Activated CD8-positive, alpha-beta memory T cell treated with anti-CD3 and anti-CD28 coated beads for 48 hours (primary cell): Measurements from ENCODE around the gene INPP5A.
"Not testable (repeated sequence)": the region's sequence is repeated elsewhere in the genome, so short reads cannot be mapped to it uniquely, and the experiment has no call there.

Experiments
- DNase-seq, 3 experiments: peaks; one replicate each; pipeline ENCODE4 v3.0.0-alpha.2; 2020; ENCODE audit warnings: low read depth in 2 of 3, low spot score in 2 of 3

The INPP5A gene, protein sequence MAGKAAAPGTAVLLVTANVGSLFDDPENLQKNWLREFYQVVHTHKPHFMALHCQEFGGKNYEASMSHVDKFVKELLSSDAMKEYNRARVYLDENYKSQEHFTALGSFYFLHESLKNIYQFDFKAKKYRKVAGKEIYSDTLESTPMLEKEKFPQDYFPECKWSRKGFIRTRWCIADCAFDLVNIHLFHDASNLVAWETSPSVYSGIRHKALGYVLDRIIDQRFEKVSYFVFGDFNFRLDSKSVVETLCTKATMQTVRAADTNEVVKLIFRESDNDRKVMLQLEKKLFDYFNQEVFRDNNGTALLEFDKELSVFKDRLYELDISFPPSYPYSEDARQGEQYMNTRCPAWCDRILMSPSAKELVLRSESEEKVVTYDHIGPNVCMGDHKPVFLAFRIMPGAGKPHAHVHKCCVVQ

DNA sequence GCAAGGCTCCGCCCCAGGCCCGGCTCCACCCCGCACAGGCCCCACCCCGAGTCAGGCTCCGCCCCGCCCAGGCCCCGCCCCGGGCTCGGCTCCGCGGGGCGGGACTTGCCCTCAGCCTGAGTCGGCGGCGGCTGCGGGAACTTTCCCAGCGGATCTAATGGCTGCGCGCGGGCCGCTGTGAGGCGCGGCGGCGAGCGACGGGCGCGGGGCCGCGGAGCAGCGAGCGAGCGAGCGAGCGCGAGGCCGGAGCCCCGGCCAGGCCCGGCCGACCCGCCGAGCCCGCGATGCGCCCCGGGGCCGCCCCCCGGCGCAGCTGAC lies at the start of gene INPP5A:
Gene INPP5A, plus strand, starts transcription at position 104 of the 318 bp plus-strand sequence. CDS start 310 bp downstream, outside the sequence.
- no peak for DNase-seq

DNA sequence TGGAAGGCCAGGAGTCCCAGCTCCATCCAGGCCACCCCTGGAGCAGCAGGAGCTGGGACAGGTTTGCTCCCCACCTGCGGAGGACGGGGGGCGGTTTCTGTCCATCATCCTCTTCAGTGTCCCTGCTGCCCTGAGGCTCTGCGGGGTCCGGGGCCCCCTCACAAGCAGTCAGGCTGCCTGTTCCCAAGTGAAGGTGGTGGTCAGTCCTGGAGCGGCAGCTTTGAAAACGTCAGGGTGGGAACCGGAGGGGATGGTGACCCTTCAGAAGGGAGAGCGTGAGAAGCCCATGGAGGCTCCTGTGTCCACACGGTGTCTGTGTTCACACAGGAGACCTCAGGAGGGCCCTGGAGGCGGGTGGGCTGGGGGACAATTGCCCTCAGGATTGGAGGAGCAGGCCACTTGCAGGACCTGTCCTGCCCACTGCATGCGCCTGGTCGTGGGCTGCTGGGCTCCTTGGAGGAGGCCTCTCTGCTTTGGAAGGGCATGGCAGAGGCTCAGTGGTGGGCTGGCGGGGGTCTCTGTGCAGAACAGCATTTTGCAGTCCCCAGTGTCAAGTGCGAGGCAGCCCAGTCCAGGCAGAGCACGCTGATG lies 49.3 kb upstream of the INPP5A start:
- no peak for DNase-seq

DNA sequence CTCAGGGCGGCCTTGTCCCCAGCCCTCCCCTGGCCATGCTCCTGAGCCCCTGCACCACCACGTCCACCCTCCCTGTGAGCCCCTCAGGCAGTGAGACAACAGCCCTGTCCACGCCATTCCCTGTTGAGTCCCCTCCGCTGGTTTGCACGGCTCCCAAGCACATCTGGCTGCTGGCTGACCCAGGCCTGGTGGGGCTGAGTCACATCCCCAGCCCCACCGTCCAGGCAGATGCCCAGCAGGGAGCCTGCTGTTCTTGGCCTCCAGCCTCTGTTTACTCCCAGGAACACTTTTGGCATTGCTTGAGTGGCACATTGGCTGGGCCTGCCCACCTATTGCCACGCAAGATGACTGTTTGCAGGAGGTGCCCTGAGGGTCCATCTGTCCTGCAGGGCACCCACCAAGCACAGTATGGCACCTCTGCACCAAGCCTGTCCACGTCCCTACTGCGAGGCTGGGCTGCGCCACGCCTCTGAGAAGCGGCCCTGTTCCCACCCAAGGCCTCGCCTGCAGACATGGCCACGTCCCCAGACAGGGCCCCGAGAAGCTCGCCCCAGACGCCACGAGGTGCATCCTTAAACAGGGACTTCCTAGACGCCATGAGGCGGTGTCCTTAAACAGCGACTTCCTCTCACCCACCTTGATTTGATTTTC lies 48.4 kb upstream of the INPP5A start:
- no peak for DNase-seq

DNA sequence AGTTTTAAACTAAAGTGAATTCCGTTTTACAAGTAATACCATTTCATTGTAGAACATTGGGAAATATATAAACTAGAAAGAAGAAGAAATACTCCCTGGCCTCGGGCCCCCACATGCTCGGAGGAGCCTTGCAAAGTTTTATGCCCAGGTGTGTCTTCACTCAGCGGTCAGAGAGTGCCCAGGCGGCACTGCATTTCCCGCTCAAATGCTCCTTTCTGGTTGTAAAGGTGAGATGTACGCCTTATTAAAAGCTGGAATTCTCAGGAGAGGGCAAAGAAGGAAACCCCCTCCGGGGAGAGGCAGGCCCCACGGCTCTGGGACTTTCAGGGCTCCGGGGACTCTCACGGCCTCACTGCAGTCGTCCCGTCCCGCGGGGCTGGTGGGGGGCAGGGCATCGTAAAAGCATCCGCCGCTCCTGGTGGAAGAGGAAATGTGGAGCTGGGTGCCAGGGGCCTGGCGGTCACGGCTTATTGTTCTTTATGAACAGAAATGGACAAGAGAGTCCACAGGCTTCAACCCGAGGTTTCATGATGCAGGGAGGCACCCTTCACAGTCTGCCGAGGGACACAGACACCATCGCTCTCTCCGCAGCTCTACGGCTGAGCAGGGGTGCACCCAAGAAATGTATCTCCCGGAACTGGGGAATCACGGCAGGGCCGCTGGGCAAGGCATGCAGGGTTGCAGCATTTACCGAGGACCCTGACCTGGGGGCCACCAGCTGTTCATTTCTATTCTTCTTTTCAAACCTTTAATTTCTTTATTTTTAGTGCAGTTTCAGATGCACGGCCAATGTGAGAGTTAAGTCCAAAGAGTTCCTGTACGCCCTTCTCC lies 47.7 kb upstream of the INPP5A start:
- DNase-seq: no peak

DNA sequence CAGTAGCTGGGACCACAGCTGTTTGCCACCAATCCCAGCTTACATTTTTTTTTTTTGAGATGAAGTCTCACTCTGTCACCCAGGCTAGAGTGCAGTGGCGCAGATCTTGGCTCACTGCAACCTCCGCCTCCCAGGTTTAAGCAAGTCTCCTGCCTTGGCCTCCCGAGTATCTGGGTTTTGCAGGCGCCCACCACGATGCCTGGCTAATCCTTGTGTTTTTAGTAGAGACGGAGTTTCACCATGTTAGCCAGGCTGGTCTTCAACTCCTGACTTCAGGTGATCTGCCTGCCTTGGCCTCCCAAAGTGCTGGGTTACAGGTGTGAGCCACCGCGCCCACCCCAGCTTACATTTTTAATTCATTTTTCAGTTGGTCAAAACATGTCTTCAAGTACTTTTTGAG lies 46.1 kb upstream of the INPP5A start:
- DNase-seq: not testable (repeated sequence)

DNA sequence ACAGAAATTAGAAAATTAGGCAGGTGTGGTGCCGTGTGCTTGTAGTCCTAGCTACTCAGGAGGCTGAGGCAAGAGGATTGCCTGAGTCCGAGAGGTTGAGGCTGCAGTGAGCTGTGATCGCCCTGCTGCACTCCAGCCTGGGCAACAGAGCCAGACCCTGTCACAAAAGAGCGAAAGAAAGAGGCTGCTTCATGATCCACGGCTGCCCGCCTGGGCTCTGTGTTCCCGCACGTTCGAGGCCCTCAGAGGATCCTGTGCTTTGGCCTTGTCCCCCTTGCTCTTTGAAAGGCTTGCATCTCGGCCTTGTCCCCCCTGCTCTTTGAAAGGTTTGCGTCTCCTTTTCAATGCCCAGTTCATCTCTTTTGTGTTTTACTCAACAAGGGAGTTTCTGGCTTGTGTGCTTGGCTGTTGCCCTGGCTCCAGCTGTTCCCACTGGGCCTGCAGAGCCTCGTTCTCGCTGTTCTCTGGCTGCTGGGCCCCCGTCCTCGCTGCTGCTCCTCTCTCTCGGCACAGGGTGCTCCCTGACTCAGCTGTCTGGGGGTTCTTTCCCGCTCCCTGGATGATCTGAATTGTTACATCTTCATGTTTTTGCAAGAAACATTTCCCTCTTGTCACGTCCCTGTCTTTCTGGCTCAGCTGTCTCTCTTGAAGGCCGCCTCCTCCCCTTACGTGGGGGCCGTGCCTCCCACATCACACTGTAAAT lies 45.1 kb upstream of the INPP5A start:
- DNase-seq: no peak

DNA sequence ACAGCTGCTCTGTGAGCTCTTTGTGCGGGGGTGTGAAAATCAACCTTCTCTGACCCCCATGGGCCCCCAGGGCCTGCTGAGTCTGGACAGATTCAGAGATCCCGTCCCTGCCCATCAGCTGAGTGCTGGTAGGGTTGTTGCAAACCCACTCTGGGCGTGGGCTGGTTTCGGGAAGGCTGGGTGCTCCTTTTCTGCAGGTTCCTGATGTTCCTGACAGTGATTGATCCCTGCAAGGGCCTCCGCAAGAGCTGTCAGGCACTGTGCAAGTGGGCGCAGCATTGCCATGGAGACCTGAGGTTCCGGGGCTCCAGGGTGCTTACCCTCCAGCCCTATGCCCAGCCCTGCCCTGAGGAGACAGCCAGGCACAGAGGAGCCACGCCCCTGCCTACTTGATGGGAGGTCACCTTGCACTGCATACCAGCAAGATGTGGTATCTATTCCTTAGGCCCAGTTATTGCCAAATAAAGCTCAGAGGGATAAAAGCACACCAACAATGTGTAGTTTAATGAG lies 44.3 kb upstream of the INPP5A start:
- no peak for DNase-seq

DNA sequence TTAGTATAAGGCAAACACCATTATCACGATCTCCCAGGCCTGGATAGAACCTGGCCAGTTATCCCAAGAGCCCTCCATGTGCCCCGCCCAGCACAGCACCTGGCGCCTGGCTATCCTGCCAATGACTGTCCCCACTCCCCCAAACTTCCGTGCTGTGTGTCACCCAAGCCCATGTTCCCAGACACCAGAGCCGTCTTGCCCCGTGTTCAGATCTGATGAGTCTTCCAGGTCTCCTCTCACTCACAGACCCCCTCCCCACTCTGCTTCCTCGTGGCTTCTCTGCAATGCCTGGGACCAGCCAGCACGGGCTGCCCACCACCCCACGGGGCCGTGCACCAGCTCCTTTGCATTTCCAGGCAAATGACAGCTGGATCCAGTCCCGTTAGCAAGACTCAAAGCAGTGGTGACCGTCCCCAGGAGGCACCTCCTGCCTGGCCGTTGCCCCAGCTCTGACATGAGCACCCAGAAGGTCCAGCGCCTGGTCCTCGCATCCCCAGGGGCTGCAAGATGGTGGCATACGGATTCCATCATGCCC lies 43.8 kb upstream of the INPP5A start:
- no peak for DNase-seq

DNA sequence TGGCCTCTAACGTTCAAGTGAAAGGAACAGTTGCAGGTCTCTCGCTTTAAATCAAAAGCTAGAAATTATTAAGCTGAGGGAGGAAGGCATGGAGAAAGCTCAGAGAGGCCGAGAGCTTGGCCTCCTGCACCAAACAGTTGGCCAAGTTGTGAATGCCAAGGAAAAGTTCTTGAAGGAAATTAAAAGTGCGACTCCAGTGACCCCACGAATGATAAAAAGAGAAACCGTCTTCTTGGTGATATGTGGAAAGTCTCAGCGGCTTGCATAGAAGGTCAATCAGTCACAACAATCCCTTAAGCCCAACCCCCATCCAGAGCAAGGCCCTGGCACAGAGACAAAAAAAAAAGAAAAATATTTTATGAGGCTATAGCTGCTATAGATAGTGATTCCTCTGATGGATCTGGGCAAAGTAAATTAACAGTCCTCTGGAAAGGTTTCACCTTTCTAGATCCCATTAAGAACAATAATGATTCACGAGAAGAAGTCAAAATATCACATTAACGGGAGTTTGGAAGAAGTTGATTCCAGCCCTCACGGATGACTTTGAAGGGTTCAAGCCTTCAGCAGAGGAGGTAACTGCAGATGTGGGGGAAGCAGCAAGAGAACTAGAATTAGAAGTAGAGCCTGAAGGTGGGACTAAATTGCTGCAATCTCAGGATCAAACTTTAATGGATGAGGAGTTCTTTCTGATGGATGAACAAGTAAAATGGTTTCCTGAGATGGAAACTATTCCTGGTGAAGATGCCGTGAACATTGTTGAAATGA lies 42.5 kb upstream of the INPP5A start:
- no peak for DNase-seq

DNA sequence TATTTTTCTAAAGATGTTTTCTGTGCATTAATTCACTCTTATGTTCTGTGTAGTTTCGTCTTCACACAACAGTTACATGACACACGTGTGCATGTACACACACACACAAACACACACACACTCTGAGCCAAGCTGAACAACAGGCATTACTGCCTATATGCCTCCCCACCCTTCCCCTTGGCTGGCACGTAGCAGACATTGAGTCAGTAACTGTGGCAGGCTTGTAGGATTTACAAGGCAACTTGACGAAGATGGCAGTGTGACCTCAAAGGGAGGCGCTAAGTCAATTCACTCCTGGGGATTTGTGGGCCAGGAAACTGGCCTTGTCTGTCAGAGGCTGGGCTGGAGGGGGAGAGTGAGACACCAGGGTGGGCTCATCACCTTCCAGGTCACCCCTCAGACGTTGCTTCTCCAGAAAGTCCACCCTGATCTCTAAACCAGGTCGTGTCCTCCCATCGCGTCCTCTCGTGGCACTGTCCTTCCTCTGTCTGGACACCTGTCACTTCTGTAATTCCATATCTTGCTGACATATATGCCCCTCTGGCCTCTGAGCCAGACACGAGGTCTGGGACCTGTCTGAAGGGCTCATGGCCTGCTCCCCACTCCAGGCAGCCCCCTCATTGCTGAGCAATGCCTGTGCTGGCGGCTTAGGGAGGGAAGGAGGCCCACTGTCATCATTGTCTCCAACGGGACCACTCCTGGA lies 41.1 kb upstream of the INPP5A start:
- no peak for DNase-seq

DNA sequence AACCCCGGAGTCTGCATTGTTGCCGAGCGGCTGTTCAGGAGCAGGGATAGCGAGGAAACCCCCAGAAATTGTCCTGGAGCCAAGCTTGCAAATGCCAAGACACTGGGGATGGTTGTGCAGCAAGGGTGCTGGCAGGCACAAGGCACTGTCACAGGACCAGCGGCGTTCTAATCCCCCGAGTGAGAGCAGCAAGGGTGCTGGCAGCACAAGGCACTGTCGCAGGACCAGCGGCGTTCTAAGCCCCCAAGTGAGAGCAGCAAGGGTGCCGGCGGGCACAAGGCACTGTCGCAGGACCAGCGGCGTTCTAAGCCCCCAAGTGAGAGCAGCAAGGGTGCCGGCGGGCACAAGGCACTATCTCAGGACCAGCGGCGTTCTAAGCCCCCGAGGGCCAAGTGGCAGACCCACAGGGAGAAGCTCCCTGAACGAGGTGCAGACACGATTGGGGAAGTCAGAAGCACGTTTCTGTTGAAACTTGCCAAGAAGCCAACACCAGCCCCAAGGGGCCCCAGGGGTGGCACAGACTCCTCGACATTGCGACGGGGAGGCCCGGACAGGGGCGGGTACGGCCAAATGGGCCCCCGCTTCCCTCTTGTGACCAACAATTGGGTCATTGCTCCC lies 40.4 kb upstream of the INPP5A start:
- no peak for DNase-seq

DNA sequence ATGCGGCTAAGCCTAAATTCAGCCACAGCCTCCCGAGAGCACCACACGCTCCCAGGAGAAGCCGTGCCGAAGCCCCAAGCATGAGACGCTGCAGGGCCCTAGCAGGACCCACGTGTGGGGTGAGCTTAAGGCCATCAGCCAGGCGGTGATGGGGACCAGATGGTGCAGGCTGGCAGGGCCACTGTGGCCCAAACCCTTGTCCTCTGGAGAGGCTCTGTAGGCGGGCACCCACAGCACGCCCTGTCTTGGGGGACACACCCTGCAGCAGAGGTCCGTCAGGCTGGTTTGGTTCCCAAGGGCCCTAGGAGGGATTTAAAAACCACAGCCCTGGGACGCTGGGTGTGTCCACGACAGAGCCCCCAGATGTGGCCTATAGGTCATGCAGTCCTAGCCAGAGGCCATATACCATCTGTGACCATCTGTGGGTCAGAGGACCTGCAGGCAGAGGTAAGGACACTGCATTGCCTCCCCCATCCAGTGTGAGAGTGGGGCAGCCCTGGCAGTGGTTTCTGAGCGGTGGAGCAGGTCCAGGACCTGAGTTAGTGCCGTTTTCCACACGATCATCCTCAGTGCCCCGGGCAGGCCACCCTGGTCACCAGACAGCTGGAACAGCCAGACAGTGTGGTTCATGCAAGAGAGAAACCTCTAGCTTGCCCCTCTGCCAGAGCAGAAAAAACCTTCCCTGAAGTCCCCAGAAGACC lies 39.6 kb upstream of the INPP5A start:
- no peak for DNase-seq

DNA sequence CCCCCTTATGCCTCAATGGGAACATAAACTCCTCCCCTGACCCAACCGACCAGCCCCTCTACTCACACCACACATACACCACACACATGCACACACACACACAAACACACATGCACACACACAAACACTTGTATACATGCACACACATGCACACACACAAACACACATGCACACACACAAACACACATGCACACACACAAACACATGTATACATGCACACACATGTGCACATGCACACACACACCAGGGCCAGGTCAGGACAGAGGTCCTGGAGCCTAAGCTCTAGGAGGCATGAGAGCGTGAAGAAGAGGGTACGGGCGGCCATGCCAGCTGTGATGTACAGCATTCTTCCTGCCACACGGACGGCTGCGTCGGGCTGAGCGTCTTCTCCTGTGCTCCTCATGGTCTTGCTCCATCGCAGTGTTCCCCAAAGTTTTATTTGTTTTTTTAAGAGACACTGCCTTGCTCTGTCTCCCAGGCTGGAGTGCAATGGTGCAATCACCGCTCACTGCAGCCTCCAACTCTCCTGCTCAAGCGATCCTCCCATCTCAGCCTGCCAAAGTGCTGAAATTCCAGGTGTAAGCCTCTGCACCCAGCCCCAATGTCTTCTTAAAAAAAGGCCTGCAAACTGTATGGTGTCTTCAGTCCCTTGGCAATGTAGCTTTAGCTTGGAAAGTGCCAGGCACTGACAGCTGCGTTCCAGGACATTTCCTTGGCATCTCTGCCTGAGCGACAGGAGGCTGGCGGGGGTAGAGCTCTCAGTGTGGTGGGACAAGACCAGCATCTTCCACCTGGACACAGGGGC lies 38.8 kb upstream of the INPP5A start:
- no peak for DNase-seq

DNA sequence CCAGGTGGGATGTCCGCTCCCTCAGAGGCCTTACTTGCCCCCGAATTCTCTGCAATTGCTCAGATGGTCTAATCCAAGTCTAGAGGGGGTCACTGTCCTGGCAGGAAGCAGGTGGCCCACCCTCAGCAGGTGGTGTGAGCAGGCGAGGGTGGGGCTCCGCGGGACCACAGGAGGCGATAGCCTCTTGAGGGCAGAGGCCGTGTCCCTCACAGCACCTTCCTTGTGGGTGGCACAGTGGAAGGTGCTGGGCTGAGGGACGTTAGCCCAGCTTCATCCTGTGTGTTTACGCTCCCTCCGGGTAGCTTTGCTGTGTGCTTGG lies 38.3 kb upstream of the INPP5A start:
- DNase-seq: no peak

DNA sequence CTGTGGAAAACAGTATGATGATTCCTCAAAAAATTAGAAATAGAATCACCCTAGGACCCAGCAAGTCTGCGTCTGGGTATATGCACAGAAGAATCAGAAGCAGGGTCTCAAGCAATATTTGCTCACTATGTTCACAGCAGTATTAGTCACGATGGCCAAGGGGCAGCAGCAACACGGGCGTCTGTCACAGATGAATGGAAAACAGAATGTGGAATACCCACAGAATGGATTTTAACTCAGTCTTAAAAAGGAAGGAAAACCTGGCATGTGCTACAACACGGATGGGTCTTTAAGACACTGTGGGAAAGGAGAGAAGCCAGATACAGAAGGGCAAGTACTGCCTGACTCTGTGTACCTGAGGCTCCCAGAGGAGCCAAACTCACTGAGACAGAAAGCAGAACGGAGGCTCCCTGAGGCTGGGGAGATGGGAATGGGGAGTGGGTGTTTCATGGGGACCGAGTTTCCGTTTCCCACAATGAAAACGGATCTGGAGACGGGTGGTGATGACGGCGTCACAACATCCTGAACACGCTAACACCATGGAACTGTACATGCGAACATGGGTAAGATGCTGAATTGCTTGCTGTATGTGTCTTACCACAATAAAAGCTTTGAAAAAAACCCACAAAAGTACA lies 36.7 kb upstream of the INPP5A start:
- DNase-seq: no peak

DNA sequence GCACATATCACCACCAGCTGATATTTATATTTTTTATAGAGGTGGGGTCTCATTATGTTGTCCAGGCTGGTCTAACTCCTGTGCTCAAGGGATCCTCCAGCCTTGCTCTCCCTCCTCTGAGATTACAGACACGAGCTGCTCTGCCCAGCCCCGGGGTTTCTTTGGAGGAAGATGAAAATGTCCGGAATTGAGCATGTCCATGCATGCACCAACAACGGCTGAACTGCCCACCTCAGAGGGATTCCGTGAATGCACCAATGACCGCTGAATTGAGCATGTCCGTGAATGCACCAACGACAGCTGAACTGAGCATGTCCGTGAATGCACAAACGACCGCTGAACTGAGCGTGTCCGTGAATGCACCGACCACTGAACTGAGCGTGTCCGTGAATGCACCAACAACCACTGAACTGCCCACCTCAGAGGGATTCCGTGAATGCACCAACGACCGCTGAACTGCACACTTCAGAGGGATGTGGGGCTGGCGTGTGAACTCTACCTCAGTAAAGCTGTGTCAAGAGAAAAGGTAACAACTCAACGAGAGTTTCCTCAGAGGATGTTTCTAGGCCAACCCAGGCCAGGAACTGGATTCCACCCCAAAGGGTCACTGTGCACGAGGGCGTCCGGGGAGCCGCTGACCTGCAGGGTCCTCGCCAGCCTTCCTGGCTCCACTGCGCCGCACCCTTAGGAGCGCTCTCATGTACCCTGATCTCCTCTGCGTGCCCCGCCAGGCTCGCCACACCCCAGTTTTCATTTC lies 34.9 kb upstream of the INPP5A start:
- DNase-seq: no peak
